H9 (cell line): ENCODE results near the gene SPSB3. TPM values are rescaled to one million over a fixed set of nuclear protein-coding genes. Genes with fewer than 3 reads are reported as not detected.

Source experiments
- DNase-seq: peaks from one replicate; pipeline ENCODE4 v3.0.0-alpha.2; 2017
- H2AFZ ChIP-seq: one replicate; pipeline ENCODE4 v1.6.1; 2013; ENCODE audit warnings: mild to moderate bottlenecking, low read length, control low read depth, moderate library complexity
- H2AK5ac ChIP-seq: 2 replicates; pipeline ENCODE4 v1.6.1; 2013; ENCODE audit warnings: low read length, control low read depth, mixed read lengths; ENCODE audit not compliant: insufficient read length
- H2BK120ac ChIP-seq: one replicate; pipeline ENCODE4 v1.6.1; 2013; ENCODE audit warnings: low read depth, mild to moderate bottlenecking, low read length, control low read depth, inconsistent platforms; ENCODE audit not compliant: poor library complexity, severe bottlenecking
- H2BK12ac ChIP-seq: 2 replicates; pipeline ENCODE4 v1.6.1; 2013; ENCODE audit warnings: low read length, control low read depth, mixed read lengths, low read depth; ENCODE audit not compliant: insufficient read length
- H2BK15ac ChIP-seq: 2 replicates; pipeline ENCODE4 v1.6.1; 2013; ENCODE audit warnings: low read depth, low read length, control low read depth
- H2BK20ac ChIP-seq: one replicate; pipeline ENCODE4 v1.6.1; 2013; ENCODE audit warnings: low read depth, mild to moderate bottlenecking, low read length, control low read depth, inconsistent platforms; ENCODE audit not compliant: poor library complexity, severe bottlenecking
- H2BK5ac ChIP-seq: 2 replicates; pipeline ENCODE4 v1.6.1; 2013; ENCODE audit warnings: low read length, control low read depth, mixed read lengths; ENCODE audit not compliant: insufficient read length
- H3K14ac ChIP-seq: 2 replicates; pipeline ENCODE4 v1.6.1; 2013; ENCODE audit warnings: low read length, control low read depth; ENCODE audit not compliant: insufficient read depth
- H3K18ac ChIP-seq: 2 replicates; pipeline ENCODE4 v1.6.1; 2013; ENCODE audit warnings: low read depth, mild to moderate bottlenecking, mixed read lengths, low read length, control low read depth; ENCODE audit not compliant: insufficient read length
- H3K23ac ChIP-seq: 2 replicates; pipeline ENCODE4 v1.6.1; 2013; ENCODE audit warnings: low read length, control low read depth, mixed read lengths, low read depth; ENCODE audit not compliant: insufficient read length
- H3K23me2 ChIP-seq: 2 replicates; pipeline ENCODE4 v1.6.1; 2013; ENCODE audit warnings: low read depth, mild to moderate bottlenecking, mixed read lengths, low read length, control low read depth; ENCODE audit not compliant: insufficient read length, poor library complexity, severe bottlenecking
- H3K27ac ChIP-seq: 2 replicates; pipeline ENCODE4 v1.5.1; 2013; ENCODE audit warnings: low read length, control low read depth, mixed read lengths, low read depth; ENCODE audit not compliant: insufficient read length
- H3K27me3 ChIP-seq: 2 replicates; pipeline ENCODE4 v1.6.1; 2013; ENCODE audit warnings: low read length, control low read depth, inconsistent platforms; ENCODE audit not compliant: insufficient read depth
- H3K4ac ChIP-seq: 2 replicates; pipeline ENCODE4 v1.6.1; 2013; ENCODE audit warnings: low read depth, mild to moderate bottlenecking, control low read depth, inconsistent platforms, low read length, moderate library complexity
- H3K4me1 ChIP-seq: 2 replicates; pipeline ENCODE4 v1.6.1; 2013; ENCODE audit warnings: low read length, control low read depth, inconsistent platforms; ENCODE audit not compliant: insufficient read depth
- H3K4me2 ChIP-seq: 2 replicates; pipeline ENCODE4 v1.6.1; 2013; ENCODE audit warnings: low read length, control low read depth, mixed read lengths; ENCODE audit not compliant: insufficient read length, insufficient read depth
- H3K56ac ChIP-seq: 2 replicates; pipeline ENCODE4 v1.6.1; 2013; ENCODE audit warnings: low read depth, mild to moderate bottlenecking, mixed read lengths, low read length, control low read depth; ENCODE audit not compliant: insufficient read length
- H3K79me1 ChIP-seq: 2 replicates; pipeline ENCODE4 v1.6.1; 2013; ENCODE audit warnings: low read depth, mild to moderate bottlenecking, moderate library complexity, low read length, control low read depth, inconsistent platforms; ENCODE audit not compliant: insufficient read depth, poor library complexity, severe bottlenecking
- H3K79me2 ChIP-seq: 2 replicates; pipeline ENCODE4 v1.6.1; 2013; ENCODE audit warnings: low read length, control low read depth, inconsistent platforms; ENCODE audit not compliant: insufficient read depth
- H3K9ac ChIP-seq: 2 replicates; pipeline ENCODE4 v1.6.1; 2013; ENCODE audit warnings: low read length, control low read depth, mixed read lengths; ENCODE audit not compliant: insufficient read length; ENCODE audit errors: extremely low read depth
- H3K9me3 ChIP-seq: one replicate; pipeline ENCODE4 v1.6.1; 2013; ENCODE audit warnings: low read depth, low read length, inconsistent platforms; ENCODE audit not compliant: control insufficient read depth
- H3T11ph ChIP-seq: one replicate; pipeline ENCODE4 v1.6.1; 2013; ENCODE audit warnings: mild to moderate bottlenecking, low read length, control low read depth, inconsistent platforms
- H4K20me1 ChIP-seq: one replicate; pipeline ENCODE4 v1.6.1; 2013; ENCODE audit not compliant: control insufficient read depth, insufficient read length, insufficient read depth
- H4K5ac ChIP-seq: 2 replicates; pipeline ENCODE4 v1.6.1; 2013; ENCODE audit warnings: low read depth, mild to moderate bottlenecking, mixed read lengths, low read length, control low read depth; ENCODE audit not compliant: insufficient read length
- H4K8ac ChIP-seq: replicated peaks from 2 replicates; pipeline ENCODE4 v1.6.1; 2013; ENCODE audit warnings: low read length, control low read depth, mixed read lengths, low read depth; ENCODE audit not compliant: insufficient read length
- H4K91ac ChIP-seq: 2 replicates; pipeline ENCODE4 v1.6.1; 2013; ENCODE audit warnings: low read depth, mild to moderate bottlenecking, moderate library complexity, mixed read lengths, low read length, control low read depth; ENCODE audit not compliant: insufficient read length
- H3K27ac Mint-ChIP-seq, 3 experiments: 2 replicates in 2 of 3; 3 replicates in 1 of 3; pipeline ENCODE4 v1.8.0; 2020 to 2021; ENCODE audit warnings: mixed read lengths in 3 of 3, mild to moderate bottlenecking in 1 of 3, moderate library complexity in 1 of 3
- H3K27me3 Mint-ChIP-seq: 2 replicates; pipeline ENCODE4 v1.8.0; 2021; ENCODE audit warnings: low read depth, mild to moderate bottlenecking, moderate library complexity, mixed read lengths
- H3K36me3 Mint-ChIP-seq, 3 experiments: 2 replicates in 2 of 3; 3 replicates in 1 of 3; pipeline ENCODE4 v1.8.0; 2020 to 2021; ENCODE audit warnings: low read depth in 3 of 3, mixed read lengths in 3 of 3; ENCODE audit not compliant: insufficient read depth in 1 of 3
- H3K4me1 Mint-ChIP-seq, 2 experiments: 2 replicates each; pipeline ENCODE4 v1.8.0; 2020; ENCODE audit warnings: mixed read lengths in 2 of 2
- H3K4me3 Mint-ChIP-seq, 2 experiments: 2 replicates in 1 of 2; 3 replicates in 1 of 2; pipeline ENCODE4 v1.8.0; 2020 to 2021; ENCODE audit warnings: mild to moderate bottlenecking in 2 of 2, mixed read lengths in 2 of 2, moderate library complexity in 1 of 2
- H3K9me3 Mint-ChIP-seq, 2 experiments: 2 replicates in 1 of 2; 3 replicates in 1 of 2; pipeline ENCODE4 v1.8.0; 2020; ENCODE audit warnings: mild to moderate bottlenecking in 2 of 2, mixed read lengths in 2 of 2, moderate library complexity in 1 of 2
- WGBS: extraction: QIAGEN DNeasy Blood & Tissue Kit; methylation state at CpG from one replicate; pipeline ENCODE4 v1.1.7; 2013; ENCODE audit warnings: missing lambda C conversion rate, low lambda C conversion rate, mixed read lengths; ENCODE audit not compliant: insufficient read length; ENCODE audit errors: extremely low coverage; 5-methylcytosine and 5-hydroxymethylcytosine counted together
- total RNA-seq: library from RNA; stranded (reverse); gene quantifications from 2 replicates; pipeline ENCODE4 v1.2.1, GENCODE V29; 2021
- TF ChIP-seq, protein P1 (sequence below): fragments of 200-600 bp; sonication (generic); conservative IDR thresholded peaks from 3 replicates; pipeline ENCODE4 v1.8.0; 2021; ENCODE audit warnings: antibody characterized with exemption, mild to moderate bottlenecking

Gene SPSB3
- total RNA-seq, 1 experiment from 2014 or later: 19.9 TPM

DNA sequence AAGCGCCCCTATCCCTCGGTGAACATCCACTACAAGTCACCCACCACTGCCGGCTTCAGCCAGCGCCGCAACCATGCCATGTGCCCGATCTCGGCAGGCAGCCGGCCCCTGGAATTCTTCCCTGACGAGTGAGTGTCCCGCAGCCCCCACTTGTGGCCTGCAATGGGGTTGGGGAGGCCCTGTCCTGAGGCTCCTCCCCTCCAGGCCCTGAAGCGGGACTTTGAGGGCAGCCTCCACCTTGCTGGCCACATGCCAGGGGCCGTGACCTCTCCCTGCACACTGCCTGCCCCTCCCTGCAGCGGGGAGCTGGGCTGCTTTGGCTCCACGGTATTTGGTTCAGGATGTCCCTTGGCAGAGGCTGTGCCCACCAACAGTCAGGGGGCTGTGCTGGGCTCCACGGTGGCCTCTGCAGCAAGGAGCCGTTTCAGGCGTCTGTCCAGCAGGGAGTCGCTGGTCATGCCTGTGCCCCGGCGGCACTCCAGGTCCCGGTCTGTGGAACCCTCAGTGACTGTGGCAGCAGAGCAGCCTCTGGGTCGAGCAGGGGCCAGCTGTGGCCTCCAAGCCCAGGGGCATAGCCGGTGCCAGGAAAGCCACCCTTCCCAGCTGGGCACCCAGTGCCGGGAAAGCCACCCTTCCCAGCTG lies 19.4 kb downstream of the SPSB3 start:
- Histone ChIP-seq H4K91ac (no peak overlapping the region), H3K18ac (no peak overlapping the region), H4K8ac (no peak overlapping the region), H2AK5ac (no peak overlapping the region), H2BK5ac (no peak overlapping the region), H4K5ac (no peak overlapping the region), H3K79me1 (no peaks in the 10 kb centered on the region), H3K27ac (no peak overlapping the region), H3K9ac (no peak overlapping the region), H3K56ac (no peak overlapping the region), H2BK15ac (no peak overlapping the region), H2AFZ (no peak overlapping the region), H3K4ac (no peak overlapping the region), H2BK20ac (no peak overlapping the region), H3K23me2 (peaks cover 3% of the 10 kb centered on the region), H3K4me2 (no peak overlapping the region), H4K20me1 (no peaks in the 10 kb centered on the region), H2BK120ac (no peak overlapping the region), H3K4me1 (no peaks in the 10 kb centered on the region), H3K27me3 (no peaks in the 10 kb centered on the region), H3K79me2 (no peaks in the 10 kb centered on the region), H3K23ac (no peak overlapping the region), H2BK12ac (no peak overlapping the region), H3T11ph (no peak overlapping the region), H3K9me3 (no peaks in the 10 kb centered on the region), H3K14ac (no peak overlapping the region)
- Mint-ChIP-seq H3K27me3 (no peaks in the 10 kb centered on the region), H3K27ac (no peak overlapping the region), H3K9me3 (no peaks in the 10 kb centered on the region), H3K4me3 (no peak overlapping the region), H3K36me3 (peaks cover 7 to 34% (median 22%) of the 10 kb centered on the region in 3 experiments; a peak in 6 of 7 replicates), H3K4me1 (no peaks in the 10 kb centered on the region)
- no CpG with 5 or more reads among the region's 24 CpGs for WGBS
- DNase-seq: peak; percentile 45
- TF ChIP-seq, protein P1, sequence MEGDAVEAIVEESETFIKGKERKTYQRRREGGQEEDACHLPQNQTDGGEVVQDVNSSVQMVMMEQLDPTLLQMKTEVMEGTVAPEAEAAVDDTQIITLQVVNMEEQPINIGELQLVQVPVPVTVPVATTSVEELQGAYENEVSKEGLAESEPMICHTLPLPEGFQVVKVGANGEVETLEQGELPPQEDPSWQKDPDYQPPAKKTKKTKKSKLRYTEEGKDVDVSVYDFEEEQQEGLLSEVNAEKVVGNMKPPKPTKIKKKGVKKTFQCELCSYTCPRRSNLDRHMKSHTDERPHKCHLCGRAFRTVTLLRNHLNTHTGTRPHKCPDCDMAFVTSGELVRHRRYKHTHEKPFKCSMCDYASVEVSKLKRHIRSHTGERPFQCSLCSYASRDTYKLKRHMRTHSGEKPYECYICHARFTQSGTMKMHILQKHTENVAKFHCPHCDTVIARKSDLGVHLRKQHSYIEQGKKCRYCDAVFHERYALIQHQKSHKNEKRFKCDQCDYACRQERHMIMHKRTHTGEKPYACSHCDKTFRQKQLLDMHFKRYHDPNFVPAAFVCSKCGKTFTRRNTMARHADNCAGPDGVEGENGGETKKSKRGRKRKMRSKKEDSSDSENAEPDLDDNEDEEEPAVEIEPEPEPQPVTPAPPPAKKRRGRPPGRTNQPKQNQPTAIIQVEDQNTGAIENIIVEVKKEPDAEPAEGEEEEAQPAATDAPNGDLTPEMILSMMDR: no peak
